HepG2 (cell line): Measurements from ENCODE around the gene PTPDC1. TPM values are rescaled to one million over a fixed set of nuclear protein-coding genes. Genes with fewer than 3 reads are reported as not detected.

Source experiments
- ATAC-seq: fragments of 200-7000 bp; cut with Tn5 transposase; 3 replicates; pipeline ENCODE4 v1.9.1; 2020; ENCODE audit warnings: mild to moderate bottlenecking, moderate library complexity
- BruUV-seq: library from RNA; stranded (reverse); fragments of 400-500 nt; replicated peaks from 2 replicates; lab custom pipeline; 2021; lab: Mats Ljungman, UMichigan
- CTCF ChIA-PET: fragments of 300-600 bp; formaldehyde crosslinking; extraction: SDS; loops from one replicate; lab custom pipeline; 2021; ENCODE audit warnings: low total read pairs, inconsistent platforms, low intra/inter-chr PET ratio; lab: Yijun Ruan, JAX
- POLR2A ChIA-PET: fragments of 350-600 bp; sonication (Branson Sonifier 250); formaldehyde crosslinking; loops from one replicate; lab custom pipeline; 2020; ENCODE audit warnings: antibody characterized with exemption, inconsistent platforms; lab: Yijun Ruan, JAX
- DNase-seq: peaks from one replicate; pipeline ENCODE4 v3.0.0-alpha.2; 2015; ENCODE audit warnings: low spot score
- FAIRE-seq: peaks from 3 replicates; lab custom pipeline; 2011; peaks lifted over from hg19 to GRCh38; lab: Jason Lieb, UNC
- H2AFZ ChIP-seq: one replicate; pipeline ENCODE4 v1.6.1; 2011; ENCODE audit warnings: low read length, inconsistent platforms
- H3K27ac ChIP-seq: fragments of 300-600 bp; 3 replicates; pipeline ENCODE4 v1.8.0; 2011; ENCODE audit warnings: mixed run types, mild to moderate bottlenecking, mixed read lengths, low read length, inconsistent platforms; ENCODE audit not compliant: insufficient read depth; ENCODE audit errors: extremely low read length
- H3K27me3 ChIP-seq, 2 experiments: fragments of 200-600 bp in 1 of 2; 2 replicates in 1 of 2; 3 replicates in 1 of 2; pipeline versions ENCODE4 v1.6.0 to v1.8.0; 2011; ENCODE audit warnings: low read length in 2 of 2, mild to moderate bottlenecking in 2 of 2, moderate library complexity in 2 of 2, inconsistent platforms in 1 of 2; ENCODE audit not compliant: insufficient read depth in 2 of 2, control insufficient read depth in 1 of 2
- H3K36me3 ChIP-seq, 2 experiments: fragments of 200-600 bp in 1 of 2; replicated peaks in 1 of 2; 2 replicates in 1 of 2; 3 replicates in 1 of 2; pipeline versions ENCODE4 v1.5.1 to v1.8.0; 2011; ENCODE audit warnings: low read length in 2 of 2, inconsistent platforms in 1 of 2; ENCODE audit not compliant: insufficient read depth in 2 of 2, control insufficient read depth in 1 of 2
- H3K4me1 ChIP-seq: 2 replicates; pipeline ENCODE4 v1.5.1; 2012; ENCODE audit warnings: low read length, inconsistent platforms; ENCODE audit not compliant: insufficient read depth
- H3K4me2 ChIP-seq: 2 replicates; pipeline ENCODE4 v1.6.0; 2011; ENCODE audit warnings: low read depth, low read length, inconsistent platforms
- H3K4me3 ChIP-seq, 3 experiments: fragments of 200-600 bp in 1 of 3; sonication (generic), shearing (Covaris generic) in 1 of 3; replicated peaks in 1 of 3; 2 replicates each; pipeline ENCODE4 v1.5.1; 2011 to 2016; ENCODE audit warnings: low read length in 3 of 3, inconsistent platforms in 2 of 3, low read depth in 2 of 3, mild to moderate bottlenecking in 2 of 3, control low read depth in 1 of 3, mixed read lengths in 1 of 3; ENCODE audit not compliant: insufficient read depth in 1 of 3
- H3K79me2 ChIP-seq: one replicate; pipeline ENCODE4 v1.6.1; 2011; ENCODE audit warnings: low read length, inconsistent platforms; ENCODE audit not compliant: insufficient read depth
- H3K9ac ChIP-seq: 2 replicates; pipeline ENCODE4 v1.6.0; 2011; ENCODE audit warnings: mild to moderate bottlenecking, low read depth, low read length, inconsistent platforms; ENCODE audit not compliant: insufficient read depth
- H3K9me3 ChIP-seq: 2 replicates; pipeline ENCODE4 v1.5.1; 2012; ENCODE audit warnings: mild to moderate bottlenecking, low read length
- H4K20me1 ChIP-seq: 2 replicates; pipeline ENCODE4 v1.6.0; 2011; ENCODE audit warnings: inconsistent platforms, mild to moderate bottlenecking, low read length, moderate library complexity; ENCODE audit not compliant: insufficient read depth
- MLXIP ChIP-seq: sonication (generic); formaldehyde crosslinking; IDR thresholded peaks from 2 replicates; pipeline ENCODE4 v1.9.0; 2021; ENCODE audit warnings: missing genetic modification reagents, borderline replicate concordance
- XRCC5 ChIP-seq: fragments of 200-400 bp; formaldehyde crosslinking; optimal IDR thresholded peaks from 2 replicates; pipeline ENCODE3; 2017; ENCODE audit warnings: mild to moderate bottlenecking, low read length
- ZBTB20 ChIP-seq: sonication (generic); formaldehyde crosslinking; IDR thresholded peaks from 2 replicates; pipeline ENCODE4 v1.8.1; 2023; ENCODE audit warnings: missing genetic modification reagents, low read depth, mild to moderate bottlenecking, borderline replicate concordance
- ZC3H4 ChIP-seq: sonication (generic); formaldehyde crosslinking; IDR thresholded peaks from 2 replicates; pipeline ENCODE4 v1.4.0; 2020; ENCODE audit warnings: missing genetic modification reagents, borderline replicate concordance
- ZNF337 ChIP-seq: sonication (generic); formaldehyde crosslinking; IDR thresholded peaks from 2 replicates; pipeline ENCODE4 v1.5.1; 2020; ENCODE audit warnings: missing genetic modification reagents, low read depth, mild to moderate bottlenecking, borderline replicate concordance
- ZNF407 ChIP-seq: sonication (generic); formaldehyde crosslinking; IDR thresholded peaks from one replicate; pipeline ENCODE4 v1.5.1; 2020; ENCODE audit warnings: mild to moderate bottlenecking, missing genetic modification reagents; ENCODE audit errors: not compliant biosample characterization
- WGBS: methylation state at CpG from one replicate; pipeline ENCODE4 v1.1.6; 2017; ENCODE audit warnings: low lambda C conversion rate; 5-methylcytosine and 5-hydroxymethylcytosine counted together
- in situ Hi-C: cut with HindIII; loops from 2 replicates; pipeline ENCODE4 v1.10.0; 2017; ENCODE audit warnings: low pct_unique_long_range_greater_than_20kb; ENCODE audit not compliant: extremely low pct_ligation_motif_present
- intact Hi-C: fragments of 100-400 bp; cut with micrococcal nuclease; formaldehyde crosslinking; loops from one replicate; pipeline ENCODE4 v1.10.0; 2022; ENCODE audit not compliant: unreplicated experiment
- polyA plus RNA-seq, 8 experiments: library from polyadenylated mRNA; depleted of rRNA in 3 of 8; stranded (reverse) in 7 of 8; unstranded in 1 of 8; fragments of >200 nt; fragmentation: Illumina TruSeq in 4 of 8; extraction: Trizol in 4 of 8; gene quantifications; 2 replicates each; pipeline versions ENCODE4 v1.2.1 to v1.2.3, GENCODE V29; 2011 to 2016; ENCODE audit warnings: low read depth in 4 of 8, missing spikeins in 1 of 8, mixed read lengths in 1 of 8; ENCODE audit not compliant: insufficient read depth in 1 of 8
- total RNA-seq, 5 experiments: library from RNA; depleted of rRNA; stranded (reverse); fragments of >200 nt; fragmentation: Illumina TruSeq; extraction: Trizol; gene quantifications; 2 replicates each; pipeline ENCODE4 v1.2.3, GENCODE V29; 2016; ENCODE audit warnings: low read depth in 1 of 5

The PTPDC1 gene
- total and polyA plus RNA-seq, 2 of the 13 experiments (the other 11 are each of a cell fraction or from before 2014, with no cell fraction given): 6.1 to 8.6 TPM

GRCh38 chr9:94150279-94150828, 66.1 kb downstream of the PTPDC1 start:
- WGBS: 44% methylated on average over 3 of the region's 3 CpGs
- ChIA-PET CTCF (no interaction called here), POLR2A (interaction anchor here (1.5 kb wide), 1 partner anchor 10 kb away, joined by 4 read pairs; no protein-coding TSS in a partner anchor)
- ATAC-seq (peak; percentile 26), DNase-seq (no peak), FAIRE-seq (no peak)
- no TSS peak for BruUV-seq
- peak overlapping the region; percentile 78 for H2AFZ ChIP-seq
- H3K9ac ChIP-seq: peak overlapping the region; percentile 34; the same call in 1 of the 2 replicates
- intact Hi-C loops (no loop called here), in situ Hi-C loops (no loop called here)
- no peaks in the 10 kb centered on the region for H3K9me3 ChIP-seq
- TF ChIP-seq ZBTB20 (CRISPR knock-in tag): no peak
- no peak for TF ChIP-seq XRCC5
- no peak for TF ChIP-seq ZC3H4 (CRISPR knock-in tag)
- TF ChIP-seq MLXIP (CRISPR knock-in tag): no peak
- TF ChIP-seq ZNF407 (CRISPR knock-in tag): no peak
- TF ChIP-seq ZNF337 (CRISPR knock-in tag): no peak
- no peaks in the 10 kb centered on the region for H3K79me2 ChIP-seq
- H3K4me1 ChIP-seq: peaks cover 26% of the 10 kb centered on the region
- H3K4me3 ChIP-seq: peak overlapping the region in 2 of 3 experiments; percentile 19 to 23; a peak in 1 of 6 replicates
- peaks cover 0 to 1% of the 10 kb centered on the region in 2 experiments; a peak in 1 of 5 replicates for H3K27me3 ChIP-seq
- H3K36me3 ChIP-seq: no peaks in the 10 kb centered on the region
- no peak overlapping the region for H3K27ac ChIP-seq
- H3K4me2 ChIP-seq: peak overlapping the region; percentile 81
- H4K20me1 ChIP-seq: no peaks in the 10 kb centered on the region
